ENCODE measurements around the gene SDK2.

The SDK2 gene

GRCh38 chr17:73589363-73589980 is 54.8 kb downstream of the SDK2 start:
- TF ChIP-seq CTCF (conservative IDR thresholded peaks at IDR 0.05; ENCODE audit: low read length): no peak
- DNase-seq (ENCODE audit: low read depth): no peak
- H3K4me3 ChIP-seq (ENCODE audit: low read length): no peak overlapping the region

GRCh38 chr17:73588891-73589290 is 55.4 kb downstream of the SDK2 start:
- DNase-seq (ENCODE audit: low read depth): no peak
- H3K4me3 ChIP-seq (ENCODE audit: low read length): no peak overlapping the region
- TF ChIP-seq CTCF (conservative IDR thresholded peaks at IDR 0.05; ENCODE audit: low read length): no peak

GRCh38 chr17:73588301-73588846 is 55.9 kb downstream of the SDK2 start:
- no peak for TF ChIP-seq CTCF (conservative IDR thresholded peaks at IDR 0.05; ENCODE audit: low read length)
- H3K4me3 ChIP-seq (ENCODE audit: low read length): no peak overlapping the region
- DNase-seq (ENCODE audit: low read depth): no peak

DNA sequence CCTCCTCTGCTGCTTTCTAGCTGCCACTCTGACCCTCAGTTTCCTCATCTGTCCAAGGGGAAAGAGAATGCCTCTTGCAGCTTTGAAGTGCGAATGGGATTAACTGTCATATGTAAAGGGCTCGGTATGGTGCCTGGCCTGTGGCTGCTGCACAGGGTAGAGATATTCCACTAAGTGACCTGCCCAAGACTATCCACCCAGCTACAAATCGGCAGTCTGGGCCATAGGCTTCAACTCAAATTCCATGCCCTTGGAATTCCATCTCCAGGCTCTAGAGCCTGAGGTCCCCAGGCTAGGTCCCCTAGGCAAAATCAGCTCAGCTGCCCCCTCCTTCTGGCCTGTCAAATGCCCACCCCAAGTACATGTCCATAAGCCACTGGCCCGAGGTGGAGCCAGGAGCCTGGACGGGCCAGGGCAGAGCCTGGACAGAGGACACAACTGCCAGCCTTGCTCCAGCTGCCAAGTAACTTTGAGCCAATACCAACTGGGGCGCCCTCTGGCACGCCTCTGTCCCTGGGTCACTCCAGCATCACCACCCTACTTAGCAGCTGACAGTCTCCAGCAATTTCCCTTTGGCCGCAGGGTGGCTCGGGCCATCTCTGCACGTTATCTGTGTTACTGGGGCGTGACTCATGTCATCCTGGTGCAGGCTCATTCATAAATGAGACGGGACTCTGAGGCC is 57.2 kb downstream of the SDK2 start:
- TF ChIP-seq CTCF (conservative IDR thresholded peaks at IDR 0.05; ENCODE audit: low read length): no peak
- no peak overlapping the region for H3K4me3 ChIP-seq (ENCODE audit: low read length)
- no peak for DNase-seq (ENCODE audit: low read depth)

DNA sequence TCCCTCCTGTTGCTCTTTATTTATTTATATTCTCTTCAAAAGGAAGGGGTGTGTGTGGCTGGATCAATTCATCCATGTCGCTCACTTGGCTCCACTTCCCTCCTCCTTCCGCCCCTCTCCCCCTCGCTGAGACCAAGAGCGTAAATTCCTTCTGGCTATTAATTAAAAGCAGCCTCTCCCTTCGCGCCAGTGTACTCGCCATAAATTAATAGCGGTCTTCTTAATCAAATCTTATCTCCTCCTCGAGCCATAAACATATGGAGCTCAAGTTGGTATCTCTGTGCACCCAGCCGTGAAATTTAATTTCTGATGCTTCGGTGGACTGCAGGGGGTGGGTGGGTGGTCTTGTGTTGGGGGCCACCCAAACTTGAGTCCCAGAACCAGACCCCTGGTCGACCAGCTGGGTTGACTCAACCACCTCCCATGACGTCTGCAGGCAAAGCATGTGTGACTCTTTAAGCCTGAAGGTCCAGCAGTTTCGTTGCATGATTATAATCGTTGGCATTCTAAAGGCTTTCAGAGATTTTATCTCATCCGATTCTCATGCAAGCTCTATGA is 57.9 kb downstream of the SDK2 start:
- H3K4me3 ChIP-seq (ENCODE audit: low read length): no peak overlapping the region
- no peak for TF ChIP-seq CTCF (conservative IDR thresholded peaks at IDR 0.05; ENCODE audit: low read length)
- peak; percentile 12 for DNase-seq (ENCODE audit: low read depth)

- DNase-seq (ENCODE audit: low read depth): no peak
- no peak for TF ChIP-seq CTCF (conservative IDR thresholded peaks at IDR 0.05; ENCODE audit: low read length)
- no peak overlapping the region for H3K4me3 ChIP-seq (ENCODE audit: low read length)
Observed at GRCh38 chr17:73585583-73585982, 58.7 kb downstream of the SDK2 start.

- TF ChIP-seq CTCF (conservative IDR thresholded peaks at IDR 0.05; ENCODE audit: low read length): no peak
- no peak for DNase-seq (ENCODE audit: low read depth)
- no peak overlapping the region for H3K4me3 ChIP-seq (ENCODE audit: low read length)
Observed at GRCh38 chr17:73584987-73585386, 59.3 kb downstream of the SDK2 start.
